Heart right ventricle (tissue), 16 donors: ENCODE measurements around the gene TCERG1L. TPM values are rescaled to one million over a fixed set of nuclear protein-coding genes. Genes with fewer than 3 reads are reported as not detected.

Experiments used
- ATAC-seq, 8 donors: fragments of 200-7000 bp; cut with Tn5 transposase; one replicate each; pipeline ENCODE4 v1.9.1; 2020; ENCODE audit warnings: mild to moderate bottlenecking in 8 of 8, moderate library complexity in 8 of 8, moderate number of reproducible peaks in 1 of 8
- DNase-seq, 2 donors: peaks; one replicate each; pipeline ENCODE4 v3.0.0-alpha.2; 2020
- H3K27ac ChIP-seq, 10 donors: fragments of 200-600 bp; sonication (generic) in 2 of 10; one replicate each; pipeline versions ENCODE4 v1.5.0 to v1.8.0; 2020 to 2022; ENCODE audit warnings: mild to moderate bottlenecking in 3 of 10
- H3K27me3 ChIP-seq, 7 donors: fragments of 200-600 bp; one replicate each; pipeline ENCODE4 v1.8.0; 2021 to 2022; ENCODE audit warnings: mild to moderate bottlenecking in 2 of 7
- H3K36me3 ChIP-seq, 9 donors: fragments of 200-600 bp; sonication (generic) in 1 of 9; one replicate each; pipeline versions ENCODE4 v1.5.0 to v1.8.0; 2020 to 2022; ENCODE audit warnings: mild to moderate bottlenecking in 2 of 9
- H3K4me1 ChIP-seq, 9 donors: fragments of 200-600 bp; sonication (generic) in 1 of 9; one replicate each; pipeline versions ENCODE4 v1.5.0 to v1.8.0; 2020 to 2022; ENCODE audit warnings: mild to moderate bottlenecking in 4 of 9
- H3K4me3 ChIP-seq, 10 donors: fragments of 200-600 bp; sonication (generic) in 2 of 10; one replicate each; pipeline versions ENCODE4 v1.5.0 to v1.8.0; 2020 to 2022; ENCODE audit warnings: mild to moderate bottlenecking in 7 of 10, moderate library complexity in 2 of 10
- H3K9me3 ChIP-seq, 11 donors: fragments of 200-600 bp in 10 of 11; sonication (generic) in 2 of 11; one replicate each; pipeline versions ENCODE4 v1.5.0 to v1.8.0; 2013 to 2022; ENCODE audit warnings: mild to moderate bottlenecking in 2 of 11, control low read depth in 1 of 11, moderate library complexity in 1 of 11
- WGBS, 2 donors: extraction: QIAGEN DNeasy Blood & Tissue Kit; methylation state at CpG; one replicate each; pipeline ENCODE4 v1.1.7; 2013; ENCODE audit warnings: inconsistent platforms in 1 of 2; 5-methylcytosine and 5-hydroxymethylcytosine counted together
- intact Hi-C, 10 donors: fragments of 100-400 bp; cut with DNase I; formaldehyde crosslinking; loops; one replicate each; pipeline versions ENCODE4 v1.11.1 to v1.14.2; 2022
- polyA plus RNA-seq, 2 donors: library from polyadenylated mRNA; stranded (reverse); fragments of 200-250 nt; gene quantifications; one replicate each; pipeline ENCODE4 v1.2.3, GENCODE V29; 2013
- total RNA-seq, 10 donors: library from RNA; stranded (reverse); fragmentation: NEBNext Ultra II Directional in 3 of 10; extraction: Animal tissue kit (Norgen Biotek cat#: 25700) in 3 of 10; gene quantifications; one replicate each; pipeline versions ENCODE4 v1.2.1 to v1.2.4, GENCODE V29; 2021 to 2023
- TF ChIP-seq, protein P1 (sequence below), 9 donors: fragments of 200-600 bp; sonication (generic) in 2 of 9; IDR thresholded peaks; one replicate each; pipeline versions ENCODE4 v1.5.0 to v1.8.0; 2021 to 2022; ENCODE audit warnings: antibody characterized with exemption in 9 of 9, mild to moderate bottlenecking in 5 of 9, moderate library complexity in 1 of 9
- donor health status: Arrhythmogenic right ventricular cardiomyopathy.
- donor health status: ischemic (EF 13 %, LVEDD 7.1; RV severe dilation, severe dysfunction).
- donor health status: healthy with polysubstance abuse.
- donor health status: DM: no; HTN: yes; CAD: no.
- donor health status: DM: no; HTN: no; CAD: no.
- donor health status: ischemic (EF 25% LVEDD 6.9; RV normal size, moderate dysfunction).
- donor health status: ischemic (EF 25% LVEDD 5.7; RV mildly dilated, moderate dysfunction).
- donor health status: healthy.
- donor health status: DM: yes; HTN: yes; CAD: no.
- donor health status: Ischemic cardiomyopathy.
- donor health status: ischemic (EF 35%, LVEDD 5.7; RV mildly dilated, moderate dysfunction).
- donor health status: nonischemic (EF 11% LVEDD 7.7; RV severe dilation, severe dysfunction).
- donor health status: DM: yes; HTN: yes; CAD: no.
- donor health status: PGD.
- donor health status: ischemic (EF 29% LVEDD 5.4; RV normal size, mild dysfunction).
- donor health status: nonischemic (EF 23%, LVEDD 6.1; RV moderate dilation, normal function).

TCERG1L gene
- total and polyA plus RNA-seq, 12 donors = 0.09 TPM; not detected in 10

- intact Hi-C loops = no loop called here
- no peak for ATAC-seq
- peaks cover 0 to 20% (median 7%) of the 10 kb centered on the region in 11 donors for H3K9me3 ChIP-seq
- TF ChIP-seq, protein P1, sequence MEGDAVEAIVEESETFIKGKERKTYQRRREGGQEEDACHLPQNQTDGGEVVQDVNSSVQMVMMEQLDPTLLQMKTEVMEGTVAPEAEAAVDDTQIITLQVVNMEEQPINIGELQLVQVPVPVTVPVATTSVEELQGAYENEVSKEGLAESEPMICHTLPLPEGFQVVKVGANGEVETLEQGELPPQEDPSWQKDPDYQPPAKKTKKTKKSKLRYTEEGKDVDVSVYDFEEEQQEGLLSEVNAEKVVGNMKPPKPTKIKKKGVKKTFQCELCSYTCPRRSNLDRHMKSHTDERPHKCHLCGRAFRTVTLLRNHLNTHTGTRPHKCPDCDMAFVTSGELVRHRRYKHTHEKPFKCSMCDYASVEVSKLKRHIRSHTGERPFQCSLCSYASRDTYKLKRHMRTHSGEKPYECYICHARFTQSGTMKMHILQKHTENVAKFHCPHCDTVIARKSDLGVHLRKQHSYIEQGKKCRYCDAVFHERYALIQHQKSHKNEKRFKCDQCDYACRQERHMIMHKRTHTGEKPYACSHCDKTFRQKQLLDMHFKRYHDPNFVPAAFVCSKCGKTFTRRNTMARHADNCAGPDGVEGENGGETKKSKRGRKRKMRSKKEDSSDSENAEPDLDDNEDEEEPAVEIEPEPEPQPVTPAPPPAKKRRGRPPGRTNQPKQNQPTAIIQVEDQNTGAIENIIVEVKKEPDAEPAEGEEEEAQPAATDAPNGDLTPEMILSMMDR (IDR thresholded peaks at IDR 0.05) = no peak
- H3K4me1 ChIP-seq = no peaks in the 10 kb centered on the region
- peaks cover 0 to 12% (median 7%) of the 10 kb centered on the region in 7 donors for H3K27me3 ChIP-seq
- H3K27ac ChIP-seq = no peak overlapping the region
- WGBS, 2 donors = 85 to 90% methylated on average over 18 of the region's 18 CpGs
- H3K36me3 ChIP-seq = no peaks in the 10 kb centered on the region
- no peak for DNase-seq
- H3K4me3 ChIP-seq = no peak overlapping the region
Measured at GRCh38 chr10:131196176-131196885, 115.2 kb downstream of the TCERG1L start.

GRCh38 chr10:131195558-131196159, 115.9 kb downstream of the TCERG1L start:
- intact Hi-C loops = no loop called here

GRCh38 chr10:131195116-131195515, 116.4 kb downstream of the TCERG1L start:
- TF ChIP-seq, protein P1 (IDR thresholded peaks at IDR 0.05) = no peak
- Histone ChIP-seq H3K36me3 (no peaks in the 10 kb centered on the region), H3K27ac (no peak overlapping the region), H3K4me1 (no peaks in the 10 kb centered on the region), H3K27me3 (peaks cover 0 to 17% (median 4%) of the 10 kb centered on the region in 7 donors), H3K4me3 (no peak overlapping the region), H3K9me3 (peaks cover 0 to 22% (median 7%) of the 10 kb centered on the region in 11 donors)
- WGBS, 2 donors = 80 to 83% methylated on average over 9 of the region's 9 CpGs
- DNase-seq = no peak
- intact Hi-C loops = no loop called here
- no peak for ATAC-seq

More at GRCh38 chr10:131195558-131196159, 115.9 kb downstream of the TCERG1L start:
- DNase-seq (no peak), ATAC-seq (no peak)
- TF ChIP-seq, protein P1 (IDR thresholded peaks at IDR 0.05) = no peak
- Histone ChIP-seq H3K4me3 (no peak overlapping the region), H3K27me3 (peaks cover 0 to 11% (median 7%) of the 10 kb centered on the region in 7 donors), H3K36me3 (no peaks in the 10 kb centered on the region), H3K4me1 (no peaks in the 10 kb centered on the region), H3K27ac (no peak overlapping the region), H3K9me3 (peaks cover 0 to 22% (median 7%) of the 10 kb centered on the region in 11 donors)
- 83% methylated on average over 19 of the region's 19 CpGs for WGBS, 2 donors

DNA sequence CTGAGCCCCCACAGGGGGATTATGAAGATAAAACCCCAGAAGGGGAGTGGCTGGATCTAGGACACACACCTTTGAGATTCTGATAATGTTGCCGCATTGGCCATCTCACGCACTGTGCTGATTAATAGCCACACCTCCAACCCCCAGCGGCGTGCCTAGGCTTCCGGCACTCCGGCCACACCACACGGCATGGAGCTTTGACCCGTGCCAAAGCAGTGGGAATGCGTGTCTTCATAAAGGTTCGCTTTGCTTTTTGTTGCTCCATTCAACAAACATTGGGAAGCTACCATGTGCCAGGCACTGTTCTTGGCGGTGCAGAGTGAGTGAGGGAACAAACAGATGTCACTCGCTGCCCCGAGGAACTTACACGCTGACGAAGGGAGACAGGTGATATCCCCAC, 117.6 kb downstream of the TCERG1L start:
- ATAC-seq = no peak
- H3K4me3 ChIP-seq = no peak overlapping the region
- 92 to 94% methylated on average over 15 of the region's 15 CpGs for WGBS, 2 donors
- no peaks in the 10 kb centered on the region for H3K36me3 ChIP-seq
- H3K27ac ChIP-seq = no peak overlapping the region
- no peak for DNase-seq
- H3K27me3 ChIP-seq = peaks cover 0 to 20% (median 4%) of the 10 kb centered on the region in 7 donors
- TF ChIP-seq, protein P1 (IDR thresholded peaks at IDR 0.05) = no peak
- intact Hi-C loops = loop anchor here in 1 of 10 donors (5.0 kb wide), 1 partner anchor 1503 kb away; no protein-coding TSS in a partner anchor
- no peaks in the 10 kb centered on the region for H3K4me1 ChIP-seq
- H3K9me3 ChIP-seq = peaks cover 0 to 22% (median 7%) of the 10 kb centered on the region in 11 donors
